Spinal cord (tissue), 10 donors: ENCODE results near the gene PRSS21. TPM values are rescaled to one million over a fixed set of nuclear protein-coding genes. Genes with fewer than 3 reads are reported as not detected.

ENCODE experiments used
- DNase-seq, 6 donors: peaks; one replicate each; pipeline versions ENCODE4 v3.0.0 to v3.0.0-alpha.2; 2013 to 2015; ENCODE audit warnings: low spot score in 6 of 6, low read depth in 4 of 6
- H3K27ac ChIP-seq: one replicate; pipeline ENCODE4 v1.5.1; 2013; ENCODE audit warnings: low read depth, low read length, control low read depth
- H3K27me3 ChIP-seq: one replicate; pipeline ENCODE4 v1.6.1; 2013; ENCODE audit warnings: low read length; ENCODE audit not compliant: control insufficient read depth, insufficient read depth
- H3K36me3 ChIP-seq: one replicate; pipeline ENCODE4 v1.6.1; 2013; ENCODE audit warnings: low read length; ENCODE audit not compliant: control insufficient read depth, insufficient read depth
- H3K4me1 ChIP-seq: one replicate; pipeline ENCODE4 v1.6.1; 2013; ENCODE audit warnings: low read length; ENCODE audit not compliant: control insufficient read depth, insufficient read depth
- H3K4me3 ChIP-seq: one replicate; pipeline ENCODE4 v1.5.1; 2013; ENCODE audit warnings: low read depth, low read length, control low read depth
- H3K9me3 ChIP-seq: one replicate; pipeline ENCODE4 v1.6.1; 2013; ENCODE audit warnings: low read length; ENCODE audit not compliant: control insufficient read depth, insufficient read depth
- WGBS: methylation state at CpG from one replicate; pipeline ENCODE4 v1.1.5; 2013; ENCODE audit warnings: missing lambda C conversion rate; ENCODE audit not compliant: insufficient coverage; 5-methylcytosine and 5-hydroxymethylcytosine counted together
- polyA plus RNA-seq, 2 donors: library from polyadenylated mRNA; unstranded; fragments of 120-200 nt; gene quantifications; one replicate each; pipeline ENCODE4 v1.2.1, GENCODE V29; 2013; ENCODE audit not compliant: insufficient read length in 2 of 2
- total RNA-seq, 2 donors: library from RNA; depleted of rRNA in 1 of 2; stranded (reverse); fragments of 120-200 nt in 1 of 2; fragments of >200 nt in 1 of 2; gene quantifications; one replicate each; pipeline versions ENCODE4 v1.2.3 to v1.2.4, GENCODE V29; 2013 to 2014
- donor health status: healthy.

The PRSS21 gene
- total and polyA plus RNA-seq, 4 donors, result 0.28 TPM; not detected in 3

GRCh38 chr16:2787961-2788360 lies 29.1 kb upstream of the PRSS21 start:
- H3K4me3 ChIP-seq, result no peak overlapping the region
- no peak overlapping the region for H3K27ac ChIP-seq
- H3K27me3 ChIP-seq, result peaks cover 36% of the 10 kb centered on the region
- no peak for DNase-seq
- H3K9me3 ChIP-seq, result no peaks in the 10 kb centered on the region
- 63% methylated on average over 7 of the region's 7 CpGs for WGBS
- H3K4me1 ChIP-seq, result peaks cover 18% of the 10 kb centered on the region
- H3K36me3 ChIP-seq, result no peaks in the 10 kb centered on the region

- Histone ChIP-seq H3K36me3 (no peaks in the 10 kb centered on the region), H3K4me3 (no peak overlapping the region), H3K4me1 (peaks cover 9% of the 10 kb centered on the region), H3K27ac (no peak overlapping the region), H3K27me3 (peaks cover 18% of the 10 kb centered on the region), H3K9me3 (no peaks in the 10 kb centered on the region)
- no peak for DNase-seq
- WGBS, result 91% methylated on average over 5 of the region's 5 CpGs
Observed at GRCh38 chr16:2790631-2791030, 26.4 kb upstream of the PRSS21 start.

- no peak for DNase-seq
- no peak overlapping the region for H3K27ac ChIP-seq
- peaks cover 13% of the 10 kb centered on the region for H3K27me3 ChIP-seq
- WGBS, result 62% methylated on average over 4 of the region's 8 CpGs
- H3K36me3 ChIP-seq, result no peaks in the 10 kb centered on the region
- no peaks in the 10 kb centered on the region for H3K9me3 ChIP-seq
- peaks cover 9% of the 10 kb centered on the region for H3K4me1 ChIP-seq
- H3K4me3 ChIP-seq, result no peak overlapping the region
Observed at GRCh38 chr16:2791174-2791573, 25.9 kb upstream of the PRSS21 start.

GRCh38 chr16:2792940-2793339 lies 24.1 kb upstream of the PRSS21 start:
- peaks cover 5% of the 10 kb centered on the region for H3K27me3 ChIP-seq
- H3K4me1 ChIP-seq, result peaks cover under 1% of the 10 kb centered on the region
- H3K4me3 ChIP-seq, result no peak overlapping the region
- no peak overlapping the region for H3K27ac ChIP-seq
- no peaks in the 10 kb centered on the region for H3K36me3 ChIP-seq
- 90% methylated on average over 2 of the region's 10 CpGs for WGBS
- DNase-seq, result no peak
- H3K9me3 ChIP-seq, result no peaks in the 10 kb centered on the region

- H3K4me3 ChIP-seq, result no peak overlapping the region
- WGBS, result 54% methylated on average over 3 of the region's 7 CpGs
- no peaks in the 10 kb centered on the region for H3K4me1 ChIP-seq
- no peak overlapping the region for H3K27ac ChIP-seq
- no peaks in the 10 kb centered on the region for H3K9me3 ChIP-seq
- H3K36me3 ChIP-seq, result no peaks in the 10 kb centered on the region
- H3K27me3 ChIP-seq, result peaks cover under 1% of the 10 kb centered on the region
- no peak for DNase-seq
Observed at GRCh38 chr16:2795395-2796143, 21.5 kb upstream of the PRSS21 start.

GRCh38 chr16:2798723-2799204 lies 18.3 kb upstream of the PRSS21 start:
- Histone ChIP-seq H3K9me3 (peaks cover 1% of the 10 kb centered on the region), H3K4me1 (no peaks in the 10 kb centered on the region), H3K27ac (no peak overlapping the region), H3K4me3 (no peak overlapping the region), H3K27me3 (no peaks in the 10 kb centered on the region), H3K36me3 (no peaks in the 10 kb centered on the region)
- WGBS, result 82% methylated on average over 37 of the region's 39 CpGs
- DNase-seq, result no peak

- no peak for DNase-seq
- WGBS, result 86% methylated on average over 12 of the region's 21 CpGs
- H3K4me1 ChIP-seq, result no peaks in the 10 kb centered on the region
Observed at GRCh38 chr16:2799205-2799858, 17.7 kb upstream of the PRSS21 start.

GRCh38 chr16:2799859-2800226 lies 17.2 kb upstream of the PRSS21 start:
- DNase-seq, result no peak
- WGBS, result 86% methylated on average over 1 of the region's 1 CpG
- peaks cover 6% of the 10 kb centered on the region for H3K9me3 ChIP-seq

More at GRCh38 chr16:2799205-2799858, 17.7 kb upstream of the PRSS21 start:
- no peak overlapping the region for H3K4me3 ChIP-seq
- no peaks in the 10 kb centered on the region for H3K36me3 ChIP-seq
- peaks cover 6% of the 10 kb centered on the region for H3K9me3 ChIP-seq
- H3K27me3 ChIP-seq, result no peaks in the 10 kb centered on the region
- H3K27ac ChIP-seq, result no peak overlapping the region

GRCh38 chr16:2803545-2804195 lies 13.4 kb upstream of the PRSS21 start:
- DNase-seq, result no peak
- H3K4me3 ChIP-seq, result no peak overlapping the region
- H3K9me3 ChIP-seq, result peaks cover 6% of the 10 kb centered on the region
- no peaks in the 10 kb centered on the region for H3K4me1 ChIP-seq
- H3K36me3 ChIP-seq, result no peaks in the 10 kb centered on the region
- no CpG with 5 or more reads among the region's 3 CpGs for WGBS
- peaks cover 4% of the 10 kb centered on the region for H3K27me3 ChIP-seq
- H3K27ac ChIP-seq, result no peak overlapping the region

More at GRCh38 chr16:2799859-2800226, 17.2 kb upstream of the PRSS21 start:
- Histone ChIP-seq H3K27me3 (no peaks in the 10 kb centered on the region), H3K4me1 (no peaks in the 10 kb centered on the region), H3K36me3 (no peaks in the 10 kb centered on the region), H3K27ac (no peak overlapping the region), H3K4me3 (no peak overlapping the region)
